Measurements from ENCODE around the gene DLGAP5. TPM values are rescaled to one million over a fixed set of nuclear protein-coding genes. Genes with fewer than 3 reads are reported as not detected.

DLGAP5 gene
- total RNA-seq, 1 experiment from 2014 or later, result 72.8 TPM

GRCh38 chr14:55158412-55158811 is 33.0 kb downstream of the DLGAP5 start:
- Histone ChIP-seq H3K4me3 (replicated peaks in 1 of 2; ENCODE audit: low read depth in 1 of 2, low read length in 2 of 2) (no peak overlapping the region), H3K9ac (ENCODE audit: low read length) (no peak overlapping the region), H3K79me2 (ENCODE audit: insufficient read depth, low read length) (0 out of 2 replicates have a peak, but pooled peaks cover 7% of the 10 kb centered on the region), H3K9me2 (ENCODE audit: insufficient read depth) (no peaks in the 10 kb centered on the region), H4K20me1 (ENCODE audit: insufficient read depth) (no peaks in the 10 kb centered on the region), H3K4me1 (ENCODE audit: control insufficient read depth in 1 of 2, insufficient read depth in 2 of 2, low read length in 2 of 2) (no peaks in the 10 kb centered on the region), H3K27me3 (ENCODE audit: insufficient read depth, low read length) (no peaks in the 10 kb centered on the region), H2AFZ (ENCODE audit: low read depth, low read length, poor library complexity, severe bottlenecking) (no peak overlapping the region), H3K36me3 (ENCODE audit: control insufficient read depth in 1 of 2, insufficient read depth in 2 of 2, low read length in 2 of 2) (peaks cover 30 to 33% of the 10 kb centered on the region in 2 experiments), H3K27ac (ENCODE audit: low read depth, low read length) (no peak overlapping the region), H3K9me3 (ENCODE audit: control insufficient read depth in 1 of 2, insufficient read depth in 1 of 2, low read depth in 1 of 2, low read length in 2 of 2) (no peaks in the 10 kb centered on the region), H3K4me2 (ENCODE audit: low read length) (no peak overlapping the region)
- TF ChIP-seq TCF7L2 (IDR thresholded peaks at IDR 0.05; ENCODE audit: borderline replicate concordance, extremely low read depth, insufficient read depth, insufficient read length), result no peak
- TF ChIP-seq ELF1 (IDR thresholded peaks at IDR 0.05; ENCODE audit: borderline replicate concordance, low read depth), result no peak
- no peak for TF ChIP-seq ATF3 (IDR thresholded peaks at IDR 0.05)
- TF ChIP-seq EZH2phosphoT487 (IDR thresholded peaks at IDR 0.05; ENCODE audit: borderline replicate concordance), result no peak
- TF ChIP-seq EGR1 (IDR thresholded peaks at IDR 0.05; ENCODE audit: low read depth), result no peak
- TF ChIP-seq POLR2A (IDR thresholded peaks at IDR 0.05; ENCODE audit: borderline replicate concordance, extremely low read depth, insufficient read depth, insufficient read length), result no peak
- no peak for TF ChIP-seq ZNF274 (IDR thresholded peaks at IDR 0.05; ENCODE audit: low read depth, low read length)
- TF ChIP-seq, protein P1, sequence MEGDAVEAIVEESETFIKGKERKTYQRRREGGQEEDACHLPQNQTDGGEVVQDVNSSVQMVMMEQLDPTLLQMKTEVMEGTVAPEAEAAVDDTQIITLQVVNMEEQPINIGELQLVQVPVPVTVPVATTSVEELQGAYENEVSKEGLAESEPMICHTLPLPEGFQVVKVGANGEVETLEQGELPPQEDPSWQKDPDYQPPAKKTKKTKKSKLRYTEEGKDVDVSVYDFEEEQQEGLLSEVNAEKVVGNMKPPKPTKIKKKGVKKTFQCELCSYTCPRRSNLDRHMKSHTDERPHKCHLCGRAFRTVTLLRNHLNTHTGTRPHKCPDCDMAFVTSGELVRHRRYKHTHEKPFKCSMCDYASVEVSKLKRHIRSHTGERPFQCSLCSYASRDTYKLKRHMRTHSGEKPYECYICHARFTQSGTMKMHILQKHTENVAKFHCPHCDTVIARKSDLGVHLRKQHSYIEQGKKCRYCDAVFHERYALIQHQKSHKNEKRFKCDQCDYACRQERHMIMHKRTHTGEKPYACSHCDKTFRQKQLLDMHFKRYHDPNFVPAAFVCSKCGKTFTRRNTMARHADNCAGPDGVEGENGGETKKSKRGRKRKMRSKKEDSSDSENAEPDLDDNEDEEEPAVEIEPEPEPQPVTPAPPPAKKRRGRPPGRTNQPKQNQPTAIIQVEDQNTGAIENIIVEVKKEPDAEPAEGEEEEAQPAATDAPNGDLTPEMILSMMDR (IDR thresholded peaks at IDR 0.05 in 2 of 3, conservative IDR thresholded peaks at IDR 0.05 in 1 of 3; ENCODE audit: borderline replicate concordance in 1 of 3, insufficient read depth in 1 of 3, low read depth in 2 of 3, low read length in 2 of 3), result no peak
- no peak for TF ChIP-seq SRF (IDR thresholded peaks at IDR 0.05; ENCODE audit: low read depth)
- no peak for TF ChIP-seq CBX3 (IDR thresholded peaks at IDR 0.05; ENCODE audit: low read depth)
- TF ChIP-seq SIN3A (IDR thresholded peaks at IDR 0.05; ENCODE audit: low read depth), result no peak
- no peak for TF ChIP-seq REST (IDR thresholded peaks at IDR 0.05; ENCODE audit: low read depth)
- no TSS peak for BruUV-seq (replicated peaks)
- RAD21 ChIA-PET (ENCODE audit: low non-redundant PET in 1 of 2, low total read pairs in 2 of 2, uncharacterized antibody in 2 of 2, unreplicated experiment in 2 of 2), result no interaction called here
- no peak for ATAC-seq
- CTCF ChIA-PET, result no interaction called here
- intact Hi-C loops (cut with micrococcal nuclease), result no loop called here
- POLR2A ChIA-PET, result no interaction called here
- no peak for DNase-seq (ENCODE audit: low read depth, low spot score)
